BE2C (cell line): ENCODE results near the gene HMGA1.
A peak's percentile ranks its signal among the peaks of the same experiment; 100 is the strongest.

Experiments
- DNase-seq: peaks from one replicate; pipeline ENCODE4 v3.0.0-alpha.2; 2020
- H3K27me3 ChIP-seq: fragments of 250-450 bp; sonication (Bioruptor Pico); 2 replicates; pipeline ENCODE4 v1.5.1; 2020; ENCODE audit warnings: mild to moderate bottlenecking
- H3K36me3 ChIP-seq: fragments of 250-450 bp; sonication (Bioruptor Pico); 2 replicates; pipeline ENCODE4 v1.5.1; 2020; ENCODE audit warnings: mild to moderate bottlenecking
- H3K4me1 ChIP-seq: fragments of 250-450 bp; sonication (Bioruptor Pico); 2 replicates; pipeline ENCODE4 v1.5.1; 2020
- H3K4me3 ChIP-seq: 2 replicates; pipeline ENCODE4 v1.5.1; 2011; ENCODE audit warnings: low read depth, low read length
- H3K9me3 ChIP-seq: fragments of 250-450 bp; sonication (Bioruptor Pico); 2 replicates; pipeline ENCODE4 v1.5.1; 2020
- TF ChIP-seq, protein P1 (sequence below): IDR thresholded peaks from 2 replicates; pipeline ENCODE4 v1.5.1; 2012; ENCODE audit warnings: mild to moderate bottlenecking, low read depth, low read length

The HMGA1 gene

DNA sequence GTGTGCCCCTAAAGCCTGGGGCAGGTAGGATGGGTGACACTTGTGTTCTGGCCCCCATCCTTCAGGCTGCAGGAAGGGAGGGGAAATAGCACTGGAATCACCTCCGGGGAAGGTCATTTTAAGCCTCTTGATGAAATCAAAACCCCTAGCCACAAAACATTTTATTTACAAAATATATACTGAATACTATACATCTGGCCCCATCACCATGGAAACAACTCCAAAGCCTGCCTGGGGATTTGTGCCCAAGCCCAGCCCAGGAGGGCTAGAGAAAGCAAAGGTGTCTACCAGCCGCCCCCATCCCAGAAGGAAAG lies 9.5 kb downstream of the HMGA1 start:
- Histone ChIP-seq H3K4me3 (no peak overlapping the region), H3K36me3 (peaks cover 32% of the 10 kb centered on the region), H3K27me3 (no peaks in the 10 kb centered on the region), H3K9me3 (no peaks in the 10 kb centered on the region), H3K4me1 (peaks cover 20% of the 10 kb centered on the region)
- TF ChIP-seq, protein P1, sequence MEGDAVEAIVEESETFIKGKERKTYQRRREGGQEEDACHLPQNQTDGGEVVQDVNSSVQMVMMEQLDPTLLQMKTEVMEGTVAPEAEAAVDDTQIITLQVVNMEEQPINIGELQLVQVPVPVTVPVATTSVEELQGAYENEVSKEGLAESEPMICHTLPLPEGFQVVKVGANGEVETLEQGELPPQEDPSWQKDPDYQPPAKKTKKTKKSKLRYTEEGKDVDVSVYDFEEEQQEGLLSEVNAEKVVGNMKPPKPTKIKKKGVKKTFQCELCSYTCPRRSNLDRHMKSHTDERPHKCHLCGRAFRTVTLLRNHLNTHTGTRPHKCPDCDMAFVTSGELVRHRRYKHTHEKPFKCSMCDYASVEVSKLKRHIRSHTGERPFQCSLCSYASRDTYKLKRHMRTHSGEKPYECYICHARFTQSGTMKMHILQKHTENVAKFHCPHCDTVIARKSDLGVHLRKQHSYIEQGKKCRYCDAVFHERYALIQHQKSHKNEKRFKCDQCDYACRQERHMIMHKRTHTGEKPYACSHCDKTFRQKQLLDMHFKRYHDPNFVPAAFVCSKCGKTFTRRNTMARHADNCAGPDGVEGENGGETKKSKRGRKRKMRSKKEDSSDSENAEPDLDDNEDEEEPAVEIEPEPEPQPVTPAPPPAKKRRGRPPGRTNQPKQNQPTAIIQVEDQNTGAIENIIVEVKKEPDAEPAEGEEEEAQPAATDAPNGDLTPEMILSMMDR, result no peak
- no peak for DNase-seq

DNA sequence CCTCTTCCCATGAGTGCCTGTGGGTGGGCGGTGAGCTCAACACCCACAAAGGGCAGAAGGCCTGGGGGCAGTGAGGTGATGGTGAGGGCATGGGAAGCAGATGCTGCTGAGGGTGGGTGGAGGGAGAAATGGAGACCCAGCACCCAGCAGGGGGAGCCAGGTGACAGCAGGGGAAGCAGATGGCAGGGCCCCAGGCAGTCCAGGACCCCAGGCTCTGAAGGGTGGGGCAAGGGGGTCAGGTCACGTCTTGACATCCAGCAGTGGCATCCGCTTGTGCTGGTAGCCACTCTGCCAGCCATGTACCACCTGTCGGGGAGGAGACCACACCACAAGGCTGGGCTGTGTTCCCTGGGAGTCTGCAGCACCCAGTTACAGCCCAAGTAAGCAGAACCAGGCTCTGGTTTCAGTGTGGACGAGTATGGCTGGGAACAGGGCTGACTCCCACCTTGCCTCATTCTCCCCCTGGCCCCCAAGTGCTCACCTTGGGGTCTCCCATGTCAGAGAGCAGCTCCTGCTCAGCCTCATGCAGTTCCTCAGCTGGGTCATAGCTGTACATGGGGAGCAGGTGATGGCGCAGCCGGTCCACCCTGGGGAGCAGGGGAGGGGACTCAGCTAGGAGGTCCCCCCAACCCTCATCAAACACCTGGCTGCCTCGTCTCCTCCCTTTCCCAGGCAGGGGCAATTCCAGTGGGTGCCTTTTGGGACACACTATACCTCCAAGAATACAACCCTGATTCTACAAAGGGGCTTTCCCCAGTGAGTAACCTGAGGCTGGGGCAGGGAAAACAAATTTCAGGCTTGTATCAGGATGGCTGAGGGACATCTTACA lies 10.1 kb downstream of the HMGA1 start:
- H3K27me3 ChIP-seq, result no peaks in the 10 kb centered on the region
- DNase-seq, result peak; percentile 88
- H3K36me3 ChIP-seq, result peaks cover 27% of the 10 kb centered on the region
- TF ChIP-seq, protein P1, result peak; percentile 75
- peaks cover 20% of the 10 kb centered on the region for H3K4me1 ChIP-seq
- H3K9me3 ChIP-seq, result no peaks in the 10 kb centered on the region
- H3K4me3 ChIP-seq, result no peak overlapping the region

DNA sequence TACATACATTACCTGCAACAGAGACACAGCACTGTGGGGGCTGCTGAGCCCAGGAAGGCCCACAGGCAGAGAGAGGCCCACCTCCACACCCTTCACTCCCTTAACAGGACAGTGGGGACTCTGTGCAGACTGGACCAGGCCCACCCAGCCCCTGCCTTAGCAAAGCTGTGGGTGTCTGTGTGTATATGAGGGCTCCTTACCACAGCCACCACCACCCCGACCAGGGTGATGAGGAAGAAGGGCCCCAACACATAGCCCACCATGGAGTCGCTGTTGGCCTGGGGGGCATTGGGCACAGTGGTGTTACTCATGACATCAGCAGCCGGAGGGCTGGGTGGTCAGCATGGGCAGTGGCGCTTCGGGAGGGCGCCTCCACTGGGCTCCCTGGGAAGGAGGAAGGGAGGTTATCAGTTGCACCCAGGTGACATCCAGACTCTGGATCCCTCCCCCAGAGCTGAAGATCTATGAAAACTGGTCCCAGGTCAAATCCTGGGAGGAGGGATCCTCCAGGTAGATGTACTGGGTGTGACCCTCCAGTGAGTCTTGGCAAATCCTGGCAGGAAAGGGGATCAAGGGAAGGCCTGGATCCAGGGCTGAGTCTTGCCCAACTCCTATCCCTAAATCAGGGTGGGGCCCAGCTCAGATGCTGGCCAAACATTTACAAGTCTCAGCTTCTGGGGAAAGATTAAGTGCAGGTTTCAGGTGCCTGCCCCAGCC lies 11.0 kb downstream of the HMGA1 start:
- TF ChIP-seq, protein P1, result no peak
- H3K27me3 ChIP-seq, result no peaks in the 10 kb centered on the region
- DNase-seq, result no peak
- H3K4me3 ChIP-seq, result peak overlapping the region; percentile 84
- H3K9me3 ChIP-seq, result no peaks in the 10 kb centered on the region
- peaks cover 18% of the 10 kb centered on the region for H3K36me3 ChIP-seq
- peaks cover 20% of the 10 kb centered on the region for H3K4me1 ChIP-seq

DNA sequence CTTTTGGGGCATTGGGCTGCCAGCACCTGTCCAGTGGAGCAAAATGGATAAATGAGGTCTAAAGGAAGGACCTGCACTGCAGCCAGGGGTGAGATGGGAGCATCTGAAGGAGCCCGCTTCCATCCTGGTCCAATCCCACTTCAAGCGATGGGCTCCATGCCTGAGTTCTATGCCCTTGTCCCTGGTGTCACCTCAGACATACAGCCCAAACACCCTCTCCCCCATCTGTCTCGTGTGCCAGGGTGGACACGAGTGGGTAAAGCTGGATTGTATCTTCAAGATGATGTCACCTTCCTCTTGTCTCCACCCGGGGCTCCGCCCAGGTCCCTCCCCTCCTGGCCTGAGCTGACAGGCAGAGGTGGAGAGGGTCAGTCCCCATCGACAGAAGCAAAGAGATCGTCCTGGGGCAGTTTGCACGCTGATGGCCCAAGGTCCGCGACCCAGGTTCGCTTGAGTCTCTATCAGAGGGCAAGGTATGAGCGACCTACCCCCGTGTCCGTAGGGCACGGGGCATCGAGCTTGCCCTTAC lies 11.6 kb downstream of the HMGA1 start:
- Histone ChIP-seq H3K27me3 (no peaks in the 10 kb centered on the region), H3K4me3 (peak overlapping the region; percentile 84), H3K4me1 (peaks cover 20% of the 10 kb centered on the region), H3K36me3 (peaks cover 12% of the 10 kb centered on the region), H3K9me3 (no peaks in the 10 kb centered on the region)
- DNase-seq, result peak; percentile 42
- TF ChIP-seq, protein P1, result no peak

DNA sequence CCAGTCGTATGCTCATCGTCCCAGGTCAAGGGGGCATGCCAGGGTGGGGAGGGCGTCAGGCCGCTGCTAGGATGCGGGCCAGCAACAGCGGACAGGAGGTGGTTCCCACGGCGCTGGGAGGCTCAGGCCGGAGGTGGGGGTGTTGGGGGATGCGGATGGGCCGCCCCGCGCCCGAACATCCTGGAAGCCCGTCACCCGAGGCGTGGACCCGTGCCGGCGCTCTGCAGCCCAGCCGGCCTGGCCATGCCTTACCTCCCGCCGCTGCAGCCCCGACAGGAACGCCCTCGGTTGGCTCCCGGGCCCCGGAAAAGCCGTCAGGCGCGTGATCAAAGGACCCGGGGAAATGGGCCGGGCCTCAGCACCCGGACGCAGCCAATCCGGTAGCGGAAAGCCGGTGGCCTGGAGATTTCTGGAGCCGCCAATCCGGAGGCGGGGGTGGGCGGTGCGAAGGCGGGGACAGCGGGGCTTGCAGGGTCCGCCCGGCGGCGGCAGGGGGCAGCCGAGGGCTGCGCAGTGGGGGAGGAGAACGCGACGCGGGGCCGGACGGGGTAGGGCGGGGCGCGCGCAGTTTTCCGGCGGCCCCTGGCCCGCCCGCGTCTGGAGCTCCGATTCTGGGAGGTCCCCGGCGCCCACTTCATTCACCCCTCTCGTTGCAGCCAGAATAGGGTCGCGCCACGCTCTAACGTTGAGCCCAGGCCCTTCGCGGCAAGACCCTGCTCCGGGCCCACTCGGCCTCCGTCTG lies 12.2 kb downstream of the HMGA1 start, which contains the start of gene SMIM29:
TSS of gene SMIM29 (minus strand) at position 280 of the 742 bp plus-strand sequence. CDS start 1,215 bp downstream, outside the sequence.
- Histone ChIP-seq H3K4me3 (peak within 1 kb of the TSS; percentile 84), H3K36me3 (peaks cover 5% of the 10 kb centered on the region), H3K27me3 (no peaks in the 10 kb centered on the region), H3K4me1 (peaks cover 15% of the 10 kb centered on the region), H3K9me3 (no peaks in the 10 kb centered on the region)
- peak; percentile 97 for DNase-seq
- TF ChIP-seq, protein P1, result peak; percentile 65
